Measurements from ENCODE around the gene LTBP1.
A peak's percentile ranks its signal among the peaks of the same experiment; 100 is the strongest.
"Not testable (repeated sequence)": the region's sequence is repeated elsewhere in the genome, so short reads cannot be mapped to it uniquely, and the experiment has no call there.

Gene LTBP1

DNA sequence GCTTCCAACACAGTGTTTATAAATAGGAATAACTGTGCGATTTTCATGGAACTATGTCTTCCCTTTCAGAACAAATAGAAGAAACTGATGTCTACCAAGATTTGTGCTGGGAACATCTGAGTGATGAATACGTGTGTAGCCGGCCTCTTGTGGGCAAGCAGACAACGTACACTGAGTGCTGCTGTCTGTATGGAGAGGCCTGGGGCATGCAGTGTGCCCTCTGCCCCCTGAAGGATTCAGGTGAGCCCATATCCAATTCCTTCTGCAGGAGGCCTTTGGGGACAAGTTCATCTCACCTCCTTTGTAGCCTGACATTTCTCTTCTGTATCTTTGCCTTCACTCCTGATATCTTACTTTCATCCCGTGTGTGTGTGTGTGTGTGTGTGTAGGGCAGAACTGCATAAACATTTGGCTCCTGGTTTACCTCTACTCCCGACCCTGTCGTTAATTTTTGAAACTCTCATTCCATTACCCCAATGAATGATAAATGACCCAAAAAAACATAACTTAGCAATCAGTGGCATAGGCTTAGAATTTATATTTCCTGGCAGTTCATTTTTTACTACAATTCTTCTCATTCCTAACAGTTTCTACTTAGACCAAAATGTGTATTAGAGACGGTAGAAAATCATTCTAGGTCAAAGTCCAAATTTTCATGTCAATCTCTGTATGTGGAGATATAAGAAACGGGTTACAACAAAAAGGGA lies 418.7 kb downstream of the LTBP1 start:
- no peak for DNase-seq

DNA sequence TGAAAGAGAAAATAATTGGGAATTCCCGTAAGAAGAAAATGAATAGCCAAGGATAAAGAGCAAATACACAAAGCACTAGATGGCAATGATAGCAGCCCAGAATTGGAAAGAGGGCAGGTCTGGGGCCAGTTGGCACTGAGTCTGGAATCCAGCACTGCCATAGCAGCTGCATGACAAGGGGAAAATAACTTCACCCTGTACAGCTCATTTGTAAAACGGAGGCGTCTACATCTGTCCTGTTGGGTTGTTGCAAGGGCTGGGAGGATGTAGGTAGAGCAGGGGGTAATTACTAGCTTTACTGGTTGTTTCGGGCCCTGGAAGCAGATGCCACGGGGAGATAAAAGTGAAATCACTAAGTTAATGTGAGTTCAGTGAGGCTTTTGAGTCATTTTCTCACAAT lies 419.7 kb downstream of the LTBP1 start:
- DNase-seq: no peak

DNA sequence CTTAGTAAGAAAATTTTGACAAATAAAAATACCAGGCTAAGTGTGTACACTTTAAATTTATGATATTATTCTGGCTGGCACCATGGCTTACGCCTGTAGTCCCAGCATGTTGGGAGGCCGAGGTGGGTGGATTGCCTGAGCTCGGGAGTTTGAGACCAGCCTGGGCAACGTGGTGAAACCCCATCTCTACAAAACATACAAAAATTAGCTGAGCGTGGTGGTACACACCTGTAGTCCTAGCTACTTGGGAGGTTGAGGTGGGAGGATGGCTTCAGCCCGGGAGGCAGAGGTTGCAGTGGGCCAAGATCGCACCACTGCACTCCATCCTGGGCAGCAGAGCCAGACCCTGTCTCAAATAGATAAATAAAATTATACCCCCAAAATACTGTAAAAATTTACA lies 421.8 kb downstream of the LTBP1 start:
- not testable (repeated sequence) for DNase-seq

DNA sequence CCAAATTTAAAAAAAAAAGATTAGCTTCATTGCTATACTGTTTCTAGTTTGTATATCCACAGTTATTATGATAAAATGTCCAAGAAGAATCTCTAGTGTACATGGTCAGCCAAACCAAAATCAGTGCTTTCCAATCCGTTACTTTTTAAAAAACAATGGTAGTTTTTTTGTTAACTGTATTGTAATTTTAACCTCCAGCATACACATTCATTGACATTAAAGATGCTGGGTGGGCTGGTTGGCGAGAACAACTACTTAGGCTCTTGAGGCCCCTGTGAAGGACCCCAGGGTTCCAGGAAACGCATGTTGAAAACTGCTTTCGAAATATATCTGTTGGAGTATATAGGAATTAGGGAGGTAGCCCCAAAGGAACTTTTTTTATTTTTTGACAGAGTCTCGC lies 422.4 kb downstream of the LTBP1 start:
- no peak for DNase-seq

DNA sequence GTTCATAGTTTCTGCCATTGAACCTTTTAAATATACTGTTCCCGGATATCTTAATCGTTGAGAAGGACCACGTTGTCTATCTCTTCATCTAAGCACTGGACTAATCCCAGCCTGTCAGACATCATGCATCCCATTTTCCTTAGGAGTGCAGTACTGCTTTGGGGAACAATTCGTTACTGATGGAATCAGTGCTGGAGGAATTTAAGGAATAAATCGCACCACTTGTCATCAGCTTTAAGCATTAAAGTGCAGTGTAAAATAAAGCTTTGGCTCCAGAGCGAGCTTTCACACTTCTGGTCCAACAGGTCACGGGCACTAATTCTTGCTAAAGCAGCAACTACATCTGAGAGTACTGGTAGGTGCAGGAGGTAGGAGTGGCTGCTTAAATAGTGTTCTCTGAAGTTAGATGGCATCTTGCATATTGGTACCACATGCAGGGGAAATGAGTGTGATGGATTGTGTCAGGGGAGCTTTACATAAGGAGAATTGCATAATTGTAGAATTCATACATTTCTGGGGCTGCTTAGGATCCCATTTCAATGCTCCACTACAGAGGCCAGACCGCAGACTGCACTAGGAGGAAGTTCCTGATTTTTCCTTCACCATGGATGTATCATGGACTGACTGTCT lies 424.0 kb downstream of the LTBP1 start:
- DNase-seq: no peak

DNA sequence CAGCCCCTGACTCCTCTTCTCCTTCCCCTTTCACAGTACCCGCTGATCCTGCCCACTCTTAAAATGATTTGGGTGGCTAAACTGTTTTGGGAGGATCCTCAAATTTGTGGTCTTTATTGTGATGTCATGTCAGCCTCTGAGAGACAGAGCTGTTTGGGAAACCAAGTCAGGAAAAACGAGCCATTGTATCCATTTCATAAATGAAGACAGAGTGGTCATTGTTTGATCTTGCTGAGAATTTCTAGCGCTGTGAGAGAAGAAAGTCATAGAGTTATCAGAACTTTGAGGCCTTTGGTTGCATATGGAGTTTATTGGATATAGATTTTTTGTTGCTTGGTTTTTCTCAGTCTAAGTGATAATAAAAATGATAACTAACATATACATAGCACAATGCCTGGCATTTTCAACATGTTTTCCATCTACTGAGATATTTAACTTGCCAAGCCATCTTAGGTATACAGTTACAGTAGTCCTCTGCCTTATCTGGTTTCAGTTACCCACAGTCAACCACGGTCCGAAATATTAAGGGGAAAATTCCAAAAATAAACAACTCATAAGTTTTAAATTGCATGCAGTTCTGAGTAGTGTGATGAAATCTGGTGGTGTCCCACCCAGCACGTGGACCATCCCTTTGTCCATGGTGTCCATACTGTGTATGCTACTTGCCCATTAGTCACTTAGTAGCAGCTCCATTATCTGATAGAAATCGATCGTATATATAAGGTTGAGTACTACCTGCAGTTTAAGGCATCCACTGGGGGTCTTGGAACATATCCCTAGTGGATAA lies 424.7 kb downstream of the LTBP1 start:
- no peak for DNase-seq

DNA sequence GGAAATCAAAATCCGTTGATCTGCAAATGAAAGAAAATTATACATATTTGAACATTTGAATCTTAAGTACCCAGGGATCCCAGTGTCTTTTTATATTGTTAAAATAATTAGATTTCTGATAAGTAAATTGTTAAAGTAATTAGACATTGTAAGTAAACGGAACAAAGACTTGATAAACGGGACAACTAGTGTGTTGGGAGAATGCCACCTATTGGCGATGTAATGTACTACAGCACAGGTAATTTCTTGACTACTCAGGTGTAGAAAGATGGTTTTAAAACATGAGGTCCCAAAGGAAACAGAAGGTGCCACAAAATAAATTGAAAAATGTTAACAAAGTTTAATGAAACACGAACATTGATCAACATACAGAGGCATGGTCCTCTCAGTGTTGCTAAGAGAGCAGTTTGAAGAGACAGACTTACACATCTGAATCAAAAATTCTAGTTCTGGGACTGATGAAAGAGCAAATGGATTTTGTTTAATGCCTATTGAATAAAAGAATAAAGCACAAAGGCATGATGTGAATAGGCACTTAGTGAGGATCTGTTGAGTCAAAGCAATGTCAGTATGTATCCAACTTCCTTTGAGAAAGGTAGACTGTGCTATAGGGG lies 426.3 kb downstream of the LTBP1 start:
- no peak for DNase-seq

DNA sequence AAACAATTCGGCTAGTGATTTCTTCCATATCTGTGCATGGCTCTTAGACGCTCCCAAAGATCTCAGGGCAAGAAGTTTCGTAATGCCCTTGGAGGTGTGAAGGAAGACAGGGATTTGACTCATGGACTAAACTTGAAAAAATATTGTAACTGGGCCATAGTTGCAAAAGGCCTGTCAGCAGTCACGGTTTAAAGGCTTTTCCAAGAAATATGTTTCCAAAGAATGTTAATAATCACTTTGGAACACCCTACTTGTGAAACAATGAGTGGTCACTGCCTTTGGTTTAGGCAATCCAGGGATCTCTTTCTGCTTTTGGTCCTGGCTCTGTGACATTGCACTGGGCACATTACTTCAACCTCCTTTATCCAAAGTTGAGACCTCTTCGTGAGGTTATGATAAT lies 427.2 kb downstream of the LTBP1 start:
- peak; percentile 70 for DNase-seq

DNA sequence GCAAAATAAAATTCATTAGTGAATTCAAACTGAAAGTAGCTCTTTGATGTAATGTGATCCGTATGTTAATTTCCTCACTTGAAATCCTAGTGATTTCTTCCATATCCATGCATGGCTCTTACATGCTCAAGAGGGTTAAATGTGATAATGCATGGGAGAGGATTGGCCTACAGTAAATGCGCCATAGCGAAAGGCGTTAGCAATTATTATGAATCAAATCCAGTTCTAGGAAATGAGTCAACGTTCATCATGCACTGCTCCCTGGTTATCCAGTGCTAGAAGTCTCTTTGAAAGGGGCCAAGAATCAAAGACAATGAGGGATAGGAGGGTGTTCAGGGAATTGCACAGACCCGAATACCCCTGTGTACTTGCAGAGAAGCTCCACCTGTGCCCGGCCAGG lies 428.3 kb downstream of the LTBP1 start:
- DNase-seq: no peak

DNA sequence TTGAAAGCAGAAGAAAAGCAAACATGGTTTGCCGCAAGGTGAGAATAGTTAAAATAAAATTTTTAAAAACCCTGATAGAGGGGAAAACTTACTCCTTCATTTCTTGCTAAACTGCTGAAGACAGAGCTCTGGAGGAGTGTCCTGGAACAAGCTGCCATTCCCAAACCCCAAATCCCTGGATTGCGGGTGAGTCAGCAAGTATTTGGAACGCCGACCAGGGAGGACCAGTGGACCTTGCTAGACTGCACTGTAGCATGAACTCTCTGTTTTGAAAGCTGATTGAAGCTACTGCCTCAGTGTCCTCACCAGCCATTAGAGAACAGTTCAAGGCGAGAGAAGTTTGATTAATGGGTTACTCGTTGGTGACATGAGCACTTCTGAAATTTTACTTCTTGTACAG lies 430.3 kb downstream of the LTBP1 start:
- DNase-seq: no peak

DNA sequence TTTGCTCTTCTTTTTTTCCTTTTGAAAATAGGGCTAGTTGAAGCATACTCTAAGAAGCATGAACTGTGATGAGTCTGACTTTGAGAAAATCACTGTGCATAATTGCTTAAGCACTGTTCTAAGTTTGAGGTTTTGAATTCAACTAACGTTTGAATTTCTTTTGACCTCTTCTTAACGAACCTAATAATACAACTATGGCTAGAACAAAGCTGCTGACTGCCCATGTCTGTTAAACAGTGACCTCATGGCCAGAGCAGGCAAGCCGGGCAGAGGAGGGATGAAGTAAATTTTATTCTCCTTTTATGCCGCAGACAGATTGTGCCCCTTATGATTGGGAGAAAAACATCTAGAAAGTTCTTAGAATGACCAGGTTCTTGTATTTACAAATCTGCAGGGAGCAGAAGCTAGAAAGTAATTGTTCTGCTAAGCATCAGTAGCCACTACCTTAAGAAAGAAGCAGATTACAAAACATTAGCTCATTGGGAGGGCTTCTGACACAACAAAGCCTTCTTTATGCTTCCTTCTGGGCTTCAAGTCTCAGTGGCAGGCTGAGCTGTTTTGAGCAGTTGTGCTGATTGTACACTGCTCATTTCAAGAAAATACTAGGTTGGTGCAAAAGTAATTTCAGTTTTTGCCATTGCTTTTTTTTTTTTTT lies 431.9 kb downstream of the LTBP1 start:
- no peak for DNase-seq

DNA sequence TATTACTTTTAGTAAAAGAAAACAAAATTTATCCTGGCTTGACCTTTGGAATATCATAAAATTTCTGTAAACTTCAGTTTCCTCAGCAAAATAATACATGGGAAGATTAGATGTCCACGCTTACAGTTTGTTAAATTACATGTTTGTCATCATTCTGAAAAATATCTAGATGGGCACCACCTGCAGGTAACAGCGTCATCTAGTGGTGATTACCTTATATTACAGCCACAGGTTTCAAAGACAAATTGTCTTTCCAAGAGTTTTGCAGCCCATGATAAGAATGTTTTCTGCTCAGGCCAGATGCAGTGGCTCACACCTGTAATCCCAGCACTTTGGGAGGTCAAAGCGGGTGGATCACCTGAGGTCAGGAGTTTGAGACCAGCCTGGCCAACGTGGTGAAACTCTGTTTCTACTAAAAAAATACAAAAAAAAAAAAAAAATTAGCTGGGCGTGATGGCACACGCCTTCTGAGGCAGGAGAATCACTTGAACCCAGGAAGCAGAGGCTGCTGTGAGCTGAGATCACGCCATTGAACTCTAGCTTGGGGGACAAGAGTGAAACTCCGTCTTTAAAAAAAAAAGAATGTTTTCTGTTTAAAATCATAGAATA lies 433.4 kb downstream of the LTBP1 start:
- no peak for DNase-seq

DNA sequence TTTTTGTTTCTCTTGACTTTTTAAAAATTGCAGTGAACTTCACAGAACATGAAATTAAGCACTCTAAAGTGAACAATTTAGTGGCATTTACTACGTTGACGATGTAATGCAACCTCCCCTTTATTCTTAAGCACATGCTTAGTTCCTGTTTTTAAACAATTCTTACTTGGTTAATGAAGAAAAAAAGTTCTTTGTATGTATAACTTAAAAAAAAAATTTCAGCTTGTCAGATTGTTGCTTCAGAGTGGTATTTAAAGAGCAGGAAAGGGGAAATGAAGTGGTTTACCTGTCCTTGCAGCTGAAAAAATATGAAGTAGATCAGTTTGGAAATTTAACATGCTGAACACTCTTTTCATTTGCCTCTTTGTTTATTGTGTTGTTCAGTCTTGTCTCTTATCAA lies 434.0 kb downstream of the LTBP1 start:
- no peak for DNase-seq

DNA sequence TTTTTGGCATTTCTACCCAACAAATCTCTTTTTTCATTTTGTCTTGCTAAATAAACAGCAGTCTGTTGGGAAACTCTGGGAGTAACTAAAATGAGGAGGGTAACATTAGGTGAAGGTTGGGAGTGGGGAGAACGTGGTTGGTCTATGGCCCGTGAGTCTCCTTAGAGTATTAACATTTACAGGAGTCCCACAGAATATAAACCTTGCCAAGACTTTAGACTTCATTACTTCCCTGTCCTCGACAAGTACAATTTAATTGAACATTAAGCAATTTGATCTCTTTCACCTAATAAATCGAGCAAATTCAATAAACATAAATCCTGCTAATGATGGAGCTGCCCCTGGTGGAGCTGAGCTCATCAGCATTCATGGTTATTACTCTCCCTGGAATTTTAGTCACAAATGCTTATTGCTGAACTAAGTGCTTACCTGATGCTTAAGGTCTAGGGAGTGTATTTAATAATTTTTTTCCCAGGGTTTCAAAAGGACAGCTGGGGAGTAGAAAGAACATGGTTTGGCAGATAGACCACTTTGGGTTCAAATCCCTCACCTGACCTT lies 434.6 kb downstream of the LTBP1 start:
- DNase-seq: no peak

DNA sequence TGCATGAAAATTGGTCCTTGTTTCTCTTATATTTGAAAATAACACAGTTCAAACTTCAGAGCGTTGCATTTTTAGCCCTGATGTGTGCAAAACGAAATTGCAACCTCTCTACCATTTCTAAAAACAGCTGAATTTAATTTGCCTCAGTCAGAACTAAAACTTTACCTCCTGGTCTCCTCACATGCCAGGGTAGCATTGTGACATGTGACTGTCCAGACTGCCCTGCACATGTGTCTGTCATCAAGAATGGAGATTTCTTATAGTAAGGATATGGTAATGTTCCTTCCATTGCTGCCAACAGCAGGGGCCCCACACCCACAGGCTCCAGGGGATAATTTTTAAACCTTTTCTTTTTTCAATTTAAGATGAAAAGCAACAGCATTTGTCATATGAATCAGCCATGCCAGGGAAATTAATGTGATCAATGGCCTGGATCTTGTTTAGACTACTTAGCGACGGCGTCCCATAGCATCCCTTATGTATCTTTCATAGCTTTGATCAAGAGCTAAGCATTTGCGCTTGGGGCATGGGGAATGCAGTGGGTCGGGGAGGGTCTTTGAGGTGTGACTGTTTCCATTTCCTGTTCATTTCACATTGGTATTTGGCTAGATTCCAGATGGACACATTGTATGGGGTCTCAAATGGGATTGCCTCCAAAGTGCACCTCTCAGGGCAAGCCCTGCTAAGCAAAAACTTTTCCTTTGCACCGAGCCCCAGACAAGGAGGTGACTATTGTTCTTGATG lies 437.3 kb downstream of the LTBP1 start:
- no peak for DNase-seq

DNA sequence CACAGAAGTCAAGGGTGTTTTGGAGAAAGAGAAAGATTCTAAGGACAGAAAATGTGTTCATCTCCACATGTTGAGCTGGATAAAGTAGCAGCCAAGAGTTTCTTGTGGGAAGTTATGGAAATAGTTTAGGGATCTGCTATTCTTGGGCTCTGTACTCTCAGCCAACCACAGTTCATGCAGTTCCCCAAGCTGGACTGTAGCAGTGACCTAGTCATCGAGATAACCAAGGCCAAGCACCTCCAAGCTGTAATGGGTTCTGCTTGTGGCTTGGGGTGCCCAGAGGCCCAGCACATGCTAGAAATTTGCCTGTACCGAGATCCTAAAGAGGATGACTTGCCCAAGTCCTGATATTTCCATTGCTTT lies 437.8 kb downstream of the LTBP1 start:
- DNase-seq: no peak

DNA sequence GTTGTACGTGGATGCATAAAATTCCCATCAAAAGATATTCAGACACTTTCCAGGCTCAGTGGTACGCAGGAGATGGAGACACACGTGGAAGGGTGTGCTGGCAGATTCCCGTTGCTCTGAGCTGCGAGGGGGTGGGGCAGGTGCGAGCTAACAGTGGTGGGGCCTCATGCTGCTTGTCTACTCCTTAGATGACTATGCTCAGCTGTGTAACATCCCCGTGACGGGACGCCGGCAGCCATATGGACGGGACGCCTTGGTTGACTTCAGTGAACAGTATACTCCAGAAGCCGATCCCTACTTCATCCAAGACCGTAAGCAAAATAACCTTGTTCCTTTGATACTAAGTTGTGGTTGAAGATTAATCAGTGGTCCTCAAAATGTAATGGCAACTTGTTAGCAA lies 442.2 kb downstream of the LTBP1 start:
- no peak for DNase-seq

DNA sequence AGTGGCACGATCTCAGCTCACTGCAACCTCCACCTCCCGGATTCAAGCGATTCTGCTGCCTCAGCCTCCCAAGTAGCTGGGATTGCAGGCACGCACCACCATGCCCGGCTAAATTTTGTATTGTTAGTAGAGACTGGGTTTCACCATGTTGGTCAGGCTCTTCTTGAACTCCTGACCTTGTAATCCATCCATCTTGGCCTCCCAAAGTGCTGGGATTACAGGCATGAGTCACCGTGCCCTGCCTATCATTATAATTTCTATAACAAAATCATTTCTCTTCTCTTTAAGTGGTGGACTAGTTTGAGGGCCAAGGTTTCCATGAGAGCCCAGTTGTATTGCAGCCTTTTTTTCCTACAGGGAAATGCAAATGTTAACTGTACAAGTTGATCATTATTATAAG lies 442.9 kb downstream of the LTBP1 start:
- DNase-seq: not testable (repeated sequence)

DNA sequence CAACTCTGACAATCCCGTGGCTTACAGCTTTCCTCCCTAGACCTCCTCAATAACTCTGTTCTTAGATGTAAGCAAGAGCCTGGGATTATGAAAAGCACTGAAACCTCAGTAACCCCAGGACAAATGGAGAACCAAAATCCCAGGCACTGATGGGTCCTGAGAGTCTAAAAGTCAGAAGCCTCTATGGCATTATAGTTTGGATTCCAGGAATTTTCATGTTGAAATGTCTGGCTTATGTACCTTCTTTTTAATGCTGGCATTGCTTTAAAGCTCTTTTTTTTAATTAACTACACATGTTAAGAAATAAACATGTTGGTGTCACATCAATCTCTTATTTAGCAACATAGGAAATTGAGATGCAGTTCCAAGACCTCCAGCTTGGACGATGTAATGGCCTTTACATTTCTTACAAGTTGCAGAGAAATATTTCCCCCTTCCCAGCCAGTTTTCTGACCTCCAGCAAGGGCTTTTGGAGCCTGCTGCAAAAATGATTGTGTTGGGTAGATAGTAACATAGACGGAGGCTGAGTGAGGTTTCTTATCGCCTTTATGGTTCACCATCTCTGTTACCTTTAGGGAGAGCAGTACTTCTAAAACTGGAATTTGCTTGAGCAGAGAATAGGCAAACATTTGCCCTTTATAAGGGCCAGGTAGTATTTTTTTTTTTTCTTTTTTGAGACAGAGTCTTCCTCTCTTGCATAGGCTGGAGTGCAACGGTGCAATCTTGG lies 444.9 kb downstream of the LTBP1 start:
- DNase-seq: no peak

DNA sequence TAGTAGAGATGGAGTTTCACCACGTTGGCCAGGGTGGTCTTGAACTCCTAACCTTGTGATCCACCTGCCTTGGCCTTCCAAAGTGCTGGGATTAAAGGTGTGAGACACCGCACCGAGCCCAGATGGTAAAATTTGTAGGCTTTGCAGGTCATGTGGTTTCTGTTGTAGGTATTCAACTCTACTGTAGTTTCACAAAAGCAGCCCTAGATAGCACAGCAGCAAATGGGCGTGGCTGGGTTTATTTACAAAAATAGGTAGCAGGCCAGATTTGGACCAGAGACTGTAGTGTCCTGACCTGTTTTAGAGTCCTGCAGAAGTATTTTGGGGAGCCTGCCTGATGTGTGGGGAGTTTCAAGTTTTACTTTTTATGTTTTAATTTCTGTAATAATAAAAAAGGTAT lies 445.6 kb downstream of the LTBP1 start:
- DNase-seq: no peak

DNA sequence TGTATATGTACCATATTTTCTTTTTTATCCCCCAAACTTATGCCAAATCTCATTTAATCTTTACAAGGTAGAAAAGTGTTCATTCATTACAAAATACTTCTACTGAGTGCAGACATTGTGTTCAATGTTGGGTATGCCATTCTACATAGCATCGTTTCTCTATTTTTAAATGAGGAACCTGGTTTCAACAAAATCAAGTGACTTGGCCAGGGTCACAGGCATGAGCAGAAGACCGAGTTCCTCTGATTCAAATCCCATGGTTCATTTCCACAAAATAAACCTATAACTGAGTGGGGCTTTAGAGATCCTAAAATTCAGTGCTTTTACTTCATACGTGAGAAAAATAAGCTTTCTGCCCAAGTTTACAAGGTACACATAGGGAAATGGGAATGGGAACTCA lies 448.3 kb downstream of the LTBP1 start:
- DNase-seq: no peak
